ENCODE data around the gene TEX44. TPM values are rescaled to one million over a fixed set of nuclear protein-coding genes. Genes with fewer than 3 reads are reported as not detected.

Gene TEX44
- total and polyA plus RNA-seq, 9 of the 15 experiments (the other 6 are each of a cell fraction or from before 2014, with no cell fraction given) = not detected

- no peak for TF ChIP-seq AFF1 (IDR thresholded peaks at IDR 0.05; ENCODE audit: low read depth in 1 of 2, partially characterized antibody in 2 of 2)
- TF ChIP-seq TEAD4 (IDR thresholded peaks at IDR 0.05; ENCODE audit: low read length) = peak; percentile 51; the same call in 1 of the 2 replicates
- no peak for TF ChIP-seq TEAD4 (CRISPR knock-in tag; IDR thresholded peaks at IDR 0.05; ENCODE audit: borderline replicate concordance)
- no peak for TF ChIP-seq NR2C2 (CRISPR knock-in tag; IDR thresholded peaks at IDR 0.05)
- TF ChIP-seq NR2C2 (tag; IDR thresholded peaks at IDR 0.05) = peak; percentile 84
- TF ChIP-seq HDAC3 (IDR thresholded peaks at IDR 0.05; ENCODE audit: borderline replicate concordance, partially characterized antibody) = peak; percentile 33
- peak; percentile 94 to 96 for TF ChIP-seq KDM1A (IDR thresholded peaks at IDR 0.05)
- TF ChIP-seq TRIM24 (IDR thresholded peaks at IDR 0.05) = peak in 1 of 2 experiments; percentile 18; a peak in 1 of 4 replicates
- peak; percentile 98 for TF ChIP-seq CBFB (CRISPR knock-in tag; IDR thresholded peaks at IDR 0.05)
- no peak for TF ChIP-seq MCM7 (IDR thresholded peaks at IDR 0.05)
- TF ChIP-seq SOX6 (IDR thresholded peaks at IDR 0.05) = peak; percentile 67
Measured at GRCh38 chr2:231545105-231545902, 47.4 kb upstream of the TEX44 start (continued).
